OCI-LY1 (cell line): ENCODE results near the gene SLC25A45.

Source experiments
- H2AFZ ChIP-seq: fragments of 200-600 bp; sonication (generic), shearing (Covaris generic); 2 replicates; pipeline ENCODE4 v1.6.0; 2014; ENCODE audit warnings: antibody characterized with exemption, mild to moderate bottlenecking, low read length
- H3F3A ChIP-seq: fragments of 200-600 bp; sonication (generic), shearing (Covaris generic); 2 replicates; pipeline ENCODE4 v1.6.0; 2014; ENCODE audit warnings: mild to moderate bottlenecking, antibody characterized with exemption, low read length, moderate library complexity; ENCODE audit not compliant: insufficient read depth
- H3K27ac ChIP-seq: fragments of 200-600 bp; sonication (generic); 2 replicates; pipeline ENCODE4 v1.5.1; 2014; ENCODE audit warnings: low read length, mixed run types, mild to moderate bottlenecking, low read depth; ENCODE audit not compliant: poor library complexity, severe bottlenecking
- H3K27me3 ChIP-seq: fragments of 200-600 bp; sonication (generic); 2 replicates; pipeline ENCODE4 v1.6.0; 2014; ENCODE audit warnings: antibody characterized with exemption, mild to moderate bottlenecking, low read length, moderate library complexity; ENCODE audit not compliant: insufficient read depth
- H3K36me3 ChIP-seq: fragments of 200-600 bp; sonication (generic); 2 replicates; pipeline ENCODE4 v1.6.1; 2014; ENCODE audit warnings: mild to moderate bottlenecking, antibody characterized with exemption, low read length, moderate library complexity, mixed read lengths; ENCODE audit not compliant: insufficient read depth
- H3K4me1 ChIP-seq: fragments of 200-600 bp; sonication (generic); 2 replicates; pipeline ENCODE4 v1.5.1; 2014; ENCODE audit warnings: mild to moderate bottlenecking, low read length, moderate library complexity; ENCODE audit not compliant: insufficient read depth, severe bottlenecking
- H3K4me2 ChIP-seq: fragments of 200-600 bp; sonication (generic), shearing (Covaris generic); 2 replicates; pipeline ENCODE4 v1.6.1; 2014; ENCODE audit warnings: low read length
- H3K4me3 ChIP-seq: fragments of 200-600 bp; sonication (generic); 2 replicates; pipeline ENCODE4 v1.5.1; 2014; ENCODE audit warnings: low read length, low read depth, mild to moderate bottlenecking, mixed read lengths; ENCODE audit not compliant: poor library complexity, severe bottlenecking
- H3K79me2 ChIP-seq: fragments of 200-600 bp; shearing (Covaris generic); 2 replicates; pipeline ENCODE4 v1.6.1; 2016; ENCODE audit warnings: mixed run types, low read length, mixed read lengths; ENCODE audit not compliant: insufficient read depth
- H3K9ac ChIP-seq: fragments of 200-600 bp; sonication (generic), shearing (Covaris generic); 2 replicates; pipeline ENCODE4 v1.6.1; 2014; ENCODE audit warnings: mild to moderate bottlenecking, low read length, mixed read lengths
- H3K9me2 ChIP-seq: fragments of 200-600 bp; sonication (generic), shearing (Covaris generic); 2 replicates; pipeline ENCODE4 v1.6.1; 2014; ENCODE audit warnings: low read depth, mild to moderate bottlenecking, low read length, mixed read lengths
- H3K9me3 ChIP-seq: fragments of 200-600 bp; shearing (Covaris generic); 2 replicates; pipeline ENCODE4 v1.6.1; 2014; ENCODE audit warnings: low read length, mixed read lengths
- H4K20me1 ChIP-seq: fragments of 200-600 bp; sonication (generic), shearing (Covaris generic); 2 replicates; pipeline ENCODE4 v1.6.0; 2016; ENCODE audit warnings: mild to moderate bottlenecking, low read length; ENCODE audit not compliant: insufficient read depth
- EZH2 ChIP-seq: fragments of 200-600 bp; sonication (generic), shearing (Covaris generic); IDR thresholded peaks from 2 replicates; pipeline ENCODE4 v1.8.0; 2017; ENCODE audit warnings: borderline replicate concordance, mixed run types, mild to moderate bottlenecking, antibody characterized with exemption, low read length, moderate library complexity, mixed read lengths

The SLC25A45 gene

DNA sequence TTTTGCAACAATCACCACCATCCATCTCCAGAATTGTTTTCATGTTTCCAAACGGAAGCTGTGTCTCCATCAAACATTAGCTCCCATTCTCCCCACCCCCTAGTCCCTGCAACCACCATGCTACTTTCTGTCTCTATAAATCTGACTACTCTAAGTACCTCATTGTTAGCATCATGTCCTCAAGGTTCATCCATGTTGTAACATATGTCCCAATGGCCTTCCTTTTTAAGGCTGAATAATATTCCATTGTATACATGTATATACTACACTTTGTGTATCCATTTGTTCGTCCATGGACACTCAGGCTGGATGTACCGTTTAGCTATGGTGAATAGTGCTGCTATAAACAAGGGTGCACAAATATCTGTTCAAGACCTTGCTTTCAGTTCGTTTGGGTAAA lies 57.0 kb downstream of the SLC25A45 start:
- H3K4me1 ChIP-seq = peaks cover 6% of the 10 kb centered on the region
- H3K27ac ChIP-seq = no peak overlapping the region
- H3K27me3 ChIP-seq = no peaks in the 10 kb centered on the region; the same call in 1 of the 2 replicates
- H3K4me2 ChIP-seq = no peak overlapping the region
- H3K9me2 ChIP-seq = no peaks in the 10 kb centered on the region
- H3K4me3 ChIP-seq = no peak overlapping the region
- no peaks in the 10 kb centered on the region for H3K79me2 ChIP-seq
- TF ChIP-seq EZH2 = no peak
- no peaks in the 10 kb centered on the region for H3K36me3 ChIP-seq
- H3K9me3 ChIP-seq = no peaks in the 10 kb centered on the region
- H3F3A ChIP-seq = no peaks in the 10 kb centered on the region
- H3K9ac ChIP-seq = no peak overlapping the region
- H4K20me1 ChIP-seq = no peaks in the 10 kb centered on the region
- no peak overlapping the region for H2AFZ ChIP-seq
